ENCODE results near the gene PIKFYVE.

GRCh38 chr2:208326016-208326415, 60.0 kb downstream of the PIKFYVE start:
- TF ChIP-seq CTCF (IDR thresholded peaks at IDR 0.05; ENCODE audit: low read depth, low read length) (no peak), POLR2A (IDR thresholded peaks at IDR 0.05; ENCODE audit: extremely low read depth, insufficient read length) (no peak), MAX (IDR thresholded peaks at IDR 0.05; ENCODE audit: low read depth, low read length) (no peak), MYC (IDR thresholded peaks at IDR 0.05; ENCODE audit: low read depth, low read length) (no peak)
